ENCODE measurements around the gene ARL13A. TPM values are rescaled to one million over a fixed set of nuclear protein-coding genes. Genes with fewer than 3 reads are reported as not detected.

Gene ARL13A
- total and polyA plus RNA-seq, 2 of the 8 experiments (the other 6 are each of a cell fraction or from before 2014, with no cell fraction given), result not detected

DNA sequence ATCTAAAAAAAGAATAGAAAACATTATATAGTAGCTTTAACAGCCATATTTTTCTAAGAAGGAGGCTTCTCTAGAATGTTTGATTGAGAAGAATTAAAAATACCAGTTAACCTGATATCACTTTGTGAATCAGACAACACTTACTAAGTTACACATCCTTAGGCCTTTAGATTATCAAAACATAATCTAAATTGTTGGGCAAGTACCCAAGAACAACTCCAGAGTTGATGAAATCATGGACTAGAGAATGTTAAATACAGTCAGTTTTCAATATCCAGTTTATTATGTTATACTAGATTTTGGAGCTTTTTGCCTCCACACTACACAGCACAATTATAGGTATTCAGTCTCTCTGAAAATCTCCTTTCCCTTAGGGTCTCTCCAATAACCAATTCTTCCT is 39.6 kb downstream of the ARL13A start:
- TF ChIP-seq, protein P1, sequence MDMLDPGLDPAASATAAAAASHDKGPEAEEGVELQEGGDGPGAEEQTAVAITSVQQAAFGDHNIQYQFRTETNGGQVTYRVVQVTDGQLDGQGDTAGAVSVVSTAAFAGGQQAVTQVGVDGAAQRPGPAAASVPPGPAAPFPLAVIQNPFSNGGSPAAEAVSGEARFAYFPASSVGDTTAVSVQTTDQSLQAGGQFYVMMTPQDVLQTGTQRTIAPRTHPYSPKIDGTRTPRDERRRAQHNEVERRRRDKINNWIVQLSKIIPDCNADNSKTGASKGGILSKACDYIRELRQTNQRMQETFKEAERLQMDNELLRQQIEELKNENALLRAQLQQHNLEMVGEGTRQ (IDR thresholded peaks at IDR 0.05; ENCODE audit: low read length), result no peak
- TF ChIP-seq FOSL1 (IDR thresholded peaks at IDR 0.05; ENCODE audit: insufficient read depth, low read depth, low read length) (no peak), RAD21 (IDR thresholded peaks at IDR 0.05 in 1 of 2, conservative IDR thresholded peaks at IDR 0.05 in 1 of 2; ENCODE audit: low read depth in 2 of 2, low read length in 2 of 2) (no peak), SP1 (IDR thresholded peaks at IDR 0.05; ENCODE audit: low read depth, low read length) (no peak), KDM4A (IDR thresholded peaks at IDR 0.05; ENCODE audit: low read depth, low read length, severe bottlenecking) (no peak), BCL11A (IDR thresholded peaks at IDR 0.05; ENCODE audit: low read depth in 2 of 2, low read length in 2 of 2) (no peak), RBBP5 (IDR thresholded peaks at IDR 0.05; ENCODE audit: borderline replicate concordance, low read depth, low read length) (no peak)
- no peak overlapping the region for H3K56ac ChIP-seq (replicated peaks; ENCODE audit: insufficient read length, low read depth, low read length)
- peaks cover 0 to 11% (median 1%) of the 10 kb centered on the region in 4 experiments; a peak in 2 of 8 replicates for H3K36me3 ChIP-seq (ENCODE audit: control insufficient read depth in 2 of 4, insufficient read depth in 4 of 4, low read length in 3 of 4)
- H3K79me2 ChIP-seq (ENCODE audit: control insufficient read depth in 1 of 2, insufficient read depth in 2 of 2, low read length in 2 of 2), result no peaks in the 10 kb centered on the region
- H3K4me1 ChIP-seq (replicated peaks in 1 of 4; ENCODE audit: control insufficient read depth in 3 of 4, insufficient read depth in 4 of 4, low read length in 3 of 4), result no peaks in the 10 kb centered on the region
- POLR2A ChIA-PET (ENCODE audit: partially characterized antibody), result no interaction called here
- no peak overlapping the region for H3K18ac ChIP-seq (ENCODE audit: extremely low read depth, low read length)
- no peak overlapping the region for H3K14ac ChIP-seq (ENCODE audit: insufficient read length)
- no peak overlapping the region for H2BK15ac ChIP-seq (ENCODE audit: low read length)
- H2BK20ac ChIP-seq (ENCODE audit: low read length), result no peak overlapping the region
- no peak overlapping the region for H2AFZ ChIP-seq (ENCODE audit: low read length)
- no peaks in the 10 kb centered on the region for H3K23me2 ChIP-seq (ENCODE audit: low read depth, low read length)
- no peak overlapping the region for H4K5ac ChIP-seq (ENCODE audit: insufficient read length, low read depth, low read length)
- CTCF ChIA-PET (ENCODE audit: partially characterized antibody), result no interaction called here
- H2AK5ac ChIP-seq (ENCODE audit: low read depth, low read length), result no peak overlapping the region
- no peak overlapping the region for H4K8ac ChIP-seq (ENCODE audit: extremely low read depth, insufficient read depth, low read length)
- H3K27me3 ChIP-seq (replicated peaks in 1 of 4; ENCODE audit: control insufficient read depth in 3 of 4, extremely low read depth in 1 of 4, insufficient read depth in 3 of 4, low read length in 3 of 4), result no peaks in the 10 kb centered on the region
- no peak overlapping the region for H2BK12ac ChIP-seq (ENCODE audit: low read depth, low read length)
- no peak overlapping the region for H2BK5ac ChIP-seq (ENCODE audit: low read depth, low read length)
- H3K4ac ChIP-seq (replicated peaks; ENCODE audit: insufficient read length, low read depth, low read length), result no peak overlapping the region
- H3K9ac ChIP-seq (replicated peaks in 1 of 4; ENCODE audit: extremely low read depth in 1 of 4, low read depth in 3 of 4, low read length in 3 of 4), result no peak overlapping the region
- FAIRE-seq, result no peak
- no peak overlapping the region for H4K91ac ChIP-seq (replicated peaks; ENCODE audit: insufficient read length, low read length)
- no peak overlapping the region for H3K27ac ChIP-seq (ENCODE audit: low read depth, low read length)
- H3K23ac ChIP-seq (ENCODE audit: insufficient read length), result no peak overlapping the region
- H3K4me3 ChIP-seq (ENCODE audit: extremely low read depth in 1 of 4, insufficient read depth in 2 of 4, low read depth in 3 of 4, low read length in 4 of 4), result no peak overlapping the region
- no peak overlapping the region for H2BK120ac ChIP-seq (replicated peaks; ENCODE audit: low read depth, low read length)
- no peak for DNase-seq (ENCODE audit: low read depth in 1 of 2, low spot score in 2 of 2)
- no peaks in the 10 kb centered on the region for H4K20me1 ChIP-seq (replicated peaks in 1 of 2; ENCODE audit: control insufficient read depth in 1 of 2, insufficient read depth in 2 of 2, low read length in 2 of 2)
- no peak overlapping the region for H3K4me2 ChIP-seq (ENCODE audit: insufficient read depth in 1 of 2, low read depth in 2 of 2, low read length in 2 of 2)
- no peaks in the 10 kb centered on the region for H3K9me3 ChIP-seq (ENCODE audit: insufficient read depth in 2 of 2, low read depth in 1 of 2, low read length in 1 of 2)
- no peaks in the 10 kb centered on the region for H3K79me1 ChIP-seq (ENCODE audit: low read depth, low read length)

Data from H1 (cell line).